SK-N-SH (cell line): ENCODE results near the gene LONRF2. TPM values are rescaled to one million over a fixed set of nuclear protein-coding genes. Genes with fewer than 3 reads are reported as not detected.

ENCODE experiments used
- CTCF ChIA-PET: fragments of 300-600, 350-600 bp; formaldehyde crosslinking; extraction: SDS; loops from one replicate; lab custom pipeline; 2021; lab: Yijun Ruan, JAX
- POLR2A ChIA-PET: fragments of 350-600 bp; sonication (Branson Sonifier 250); formaldehyde crosslinking; extraction: SDS; loops from one replicate; lab custom pipeline; 2020; ENCODE audit warnings: antibody characterized with exemption, inconsistent platforms; lab: Yijun Ruan, JAX
- DNase-seq: peaks from one replicate; pipeline ENCODE4 v3.0.0; 2012
- H2AFZ ChIP-seq: fragments of 200-600 bp; sonication (generic); 2 replicates; pipeline ENCODE4 v1.8.1; 2016; ENCODE audit warnings: antibody characterized with exemption, mild to moderate bottlenecking, low read depth
- H3F3A ChIP-seq: fragments of 200-600 bp; sonication (generic); replicated peaks from 2 replicates; pipeline ENCODE3; 2016; ENCODE audit warnings: antibody characterized with exemption, mild to moderate bottlenecking; ENCODE audit not compliant: insufficient read depth
- H3K27ac ChIP-seq, 2 experiments: fragments of 200-500 bp in 1 of 2; fragments of 200-600 bp in 1 of 2; sonication (Bioruptor generic) in 1 of 2; sonication (generic), shearing (Covaris generic) in 1 of 2; 2 replicates each; pipeline versions ENCODE4 v1.5.1 to v1.6.1; 2014 to 2016; ENCODE audit warnings: low read depth in 2 of 2, inconsistent platforms in 1 of 2, low read length in 1 of 2, mild to moderate bottlenecking in 1 of 2, mixed read lengths in 1 of 2
- H3K27me3 ChIP-seq: fragments of 200-600 bp; sonication (generic), shearing (Covaris generic); 2 replicates; pipeline ENCODE4 v1.6.1; 2016; ENCODE audit warnings: mixed run types; ENCODE audit not compliant: insufficient read depth
- H3K36me3 ChIP-seq, 2 experiments: fragments of 200-500 bp in 1 of 2; fragments of 200-600 bp in 1 of 2; sonication (Bioruptor generic) in 1 of 2; sonication (generic) in 1 of 2; replicated peaks in 1 of 2; 2 replicates each; pipeline versions ENCODE3 to v1.5.1; 2014 to 2016; ENCODE audit warnings: low read length in 1 of 2, mild to moderate bottlenecking in 1 of 2; ENCODE audit not compliant: insufficient read depth in 2 of 2, control insufficient read depth in 1 of 2
- H3K4me1 ChIP-seq, 2 experiments: fragments of 200-500 bp in 1 of 2; fragments of 200-600 bp in 1 of 2; sonication (Bioruptor generic) in 1 of 2; sonication (generic), shearing (Covaris generic) in 1 of 2; 2 replicates each; pipeline versions ENCODE4 v1.5.1 to v1.6.1; 2014 to 2016; ENCODE audit warnings: low read depth in 1 of 2, low read length in 1 of 2, mixed run types in 1 of 2; ENCODE audit not compliant: insufficient read depth in 2 of 2, control insufficient read depth in 1 of 2
- H3K4me2 ChIP-seq: fragments of 200-600 bp; sonication (generic), shearing (Covaris generic); 2 replicates; pipeline ENCODE4 v1.6.1; 2017; ENCODE audit warnings: mixed run types
- H3K4me3 ChIP-seq, 2 experiments: fragments of 200-500 bp in 1 of 2; fragments of 200-600 bp in 1 of 2; sonication (Bioruptor generic) in 1 of 2; sonication (generic), shearing (Covaris generic) in 1 of 2; 2 replicates each; pipeline versions ENCODE4 v1.5.1 to v1.8.1; 2014 to 2016; ENCODE audit warnings: low read depth in 2 of 2, inconsistent platforms in 1 of 2, low read length in 1 of 2, mild to moderate bottlenecking in 1 of 2, mixed read lengths in 1 of 2, moderate library complexity in 1 of 2
- H3K79me2 ChIP-seq: fragments of 200-600 bp; sonication (generic); 2 replicates; pipeline ENCODE4 v1.8.1; 2017; ENCODE audit warnings: mild to moderate bottlenecking; ENCODE audit not compliant: insufficient read depth
- H3K9ac ChIP-seq: fragments of 200-600 bp; sonication (generic); 2 replicates; pipeline ENCODE4 v1.6.1; 2017; ENCODE audit warnings: mixed run types
- H3K9me2 ChIP-seq: fragments of 200-600 bp; sonication (generic); 2 replicates; pipeline ENCODE4 v1.6.1; 2017; ENCODE audit warnings: mixed run types
- H3K9me3 ChIP-seq: fragments of 200-600 bp; sonication (generic); 2 replicates; pipeline ENCODE4 v1.6.1; 2017; ENCODE audit warnings: mixed run types, mild to moderate bottlenecking, moderate library complexity
- H4K20me1 ChIP-seq: fragments of 200-600 bp; sonication (generic); 2 replicates; pipeline ENCODE4 v1.6.1; 2017; ENCODE audit warnings: mild to moderate bottlenecking, mixed run types; ENCODE audit not compliant: insufficient read depth
- EP300 ChIP-seq, 2 experiments: IDR thresholded peaks; 2 replicates each; pipeline versions ENCODE4 v1.4.0 to v1.6.1; 2012; ENCODE audit warnings: borderline replicate concordance in 1 of 2, low read depth in 1 of 2, low read length in 1 of 2
- EZH2phosphoT487 ChIP-seq: fragments of 200-600 bp; sonication (generic); IDR thresholded peaks from 2 replicates; pipeline ENCODE4 v1.6.1; 2017; ENCODE audit warnings: low read depth, mixed run types, mild to moderate bottlenecking, antibody characterized with exemption, moderate library complexity, borderline replicate concordance
- GABPA ChIP-seq: IDR thresholded peaks from 2 replicates; pipeline ENCODE4 v1.4.0; 2012; ENCODE audit warnings: low read depth, mild to moderate bottlenecking
- GATA2 ChIP-seq: sonication (generic); formaldehyde crosslinking; IDR thresholded peaks from 2 replicates; pipeline ENCODE4 v1.5.0; 2020; ENCODE audit warnings: mild to moderate bottlenecking, missing genetic modification reagents
- POLR2AphosphoS5 ChIP-seq: IDR thresholded peaks from 2 replicates; pipeline ENCODE4 v1.6.1; 2012; ENCODE audit warnings: low read depth, low read length
- TAF1 ChIP-seq: IDR thresholded peaks from 2 replicates; pipeline ENCODE4 v1.6.1; 2012; ENCODE audit warnings: low read depth, mild to moderate bottlenecking, low read length, moderate library complexity, borderline replicate concordance
- WGBS: methylation state at CpG from one replicate; pipeline ENCODE4 v1.1.6; 2017; ENCODE audit warnings: low lambda C conversion rate; 5-methylcytosine and 5-hydroxymethylcytosine counted together
- polyA plus RNA-seq, 3 experiments: library from polyadenylated mRNA; depleted of rRNA; stranded (reverse); fragments of >200 nt; gene quantifications; 2 replicates each; pipeline ENCODE4 v1.2.3, GENCODE V29; 2012
- small RNA-seq, 7 experiments: library from RNA; depleted of rRNA; stranded (forward); fragments of <200 nt; gene quantifications; one replicate each; pipeline ENCODE3, GENCODE V24; 2012

Gene LONRF2
- polyA plus RNA-seq, 1 of the 3 experiments (the other 2 are of a cell fraction), result 2.0 TPM

DNA sequence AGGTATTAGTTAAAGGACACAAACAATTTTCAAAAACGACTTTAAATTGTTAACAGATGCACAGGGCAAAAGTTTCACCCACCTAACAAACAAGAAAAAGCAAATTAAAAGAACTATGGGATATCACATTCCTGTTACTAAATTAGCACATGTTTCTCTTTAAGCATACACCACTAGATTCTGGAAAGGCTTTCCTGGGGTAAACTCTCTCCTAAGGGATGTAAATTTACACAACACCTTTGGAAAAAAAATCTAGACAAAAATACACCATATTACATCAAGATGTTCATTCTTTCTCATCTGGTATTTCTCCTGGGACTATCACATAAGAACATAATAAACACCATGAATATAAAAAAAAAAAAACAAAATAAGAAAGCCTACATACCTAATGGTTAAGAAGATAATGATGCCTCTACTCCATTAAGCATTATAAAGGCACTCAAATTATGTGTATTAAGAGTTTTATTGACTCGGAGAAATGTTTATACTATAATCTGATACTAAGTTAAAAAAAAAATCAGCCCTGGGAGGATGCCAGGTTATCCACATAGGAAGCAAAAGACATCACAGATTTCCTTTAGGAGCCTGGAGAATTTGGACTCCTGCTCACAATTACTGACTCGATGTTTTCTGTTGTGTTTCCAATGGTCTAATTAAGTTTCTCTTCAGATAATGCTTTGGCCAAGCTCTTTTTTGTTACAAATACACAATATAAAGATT lies 97.2 kb downstream of the LONRF2 start:
- Histone ChIP-seq H3K4me1 (peaks cover 0 to 14% of the 10 kb centered on the region in 2 experiments; a peak in 2 of 4 replicates), H4K20me1 (no peaks in the 10 kb centered on the region), H3K9me2 (no peaks in the 10 kb centered on the region), H3K4me2 (no peak overlapping the region), H3K79me2 (no peaks in the 10 kb centered on the region), H3K4me3 (no peak overlapping the region), H3K27ac (no peak overlapping the region), H3K9me3 (no peaks in the 10 kb centered on the region), H3F3A (no peaks in the 10 kb centered on the region), H3K36me3 (no peaks in the 10 kb centered on the region), H3K9ac (no peak overlapping the region), H3K27me3 (no peaks in the 10 kb centered on the region; the same call in 1 of the 2 replicates), H2AFZ (no peak overlapping the region)
- TF ChIP-seq EP300 (IDR thresholded peaks at IDR 0.05; ENCODE audit: borderline replicate concordance in 1 of 2, low read depth in 1 of 2, low read length in 1 of 2), result no peak
- TF ChIP-seq GATA2 (CRISPR knock-in tag), result no peak
- no peak for TF ChIP-seq POLR2AphosphoS5
- ChIA-PET CTCF (no interaction called here), POLR2A (no interaction called here)
- no peak for DNase-seq
- WGBS, result 17% methylated on average over 3 of the region's 3 CpGs

DNA sequence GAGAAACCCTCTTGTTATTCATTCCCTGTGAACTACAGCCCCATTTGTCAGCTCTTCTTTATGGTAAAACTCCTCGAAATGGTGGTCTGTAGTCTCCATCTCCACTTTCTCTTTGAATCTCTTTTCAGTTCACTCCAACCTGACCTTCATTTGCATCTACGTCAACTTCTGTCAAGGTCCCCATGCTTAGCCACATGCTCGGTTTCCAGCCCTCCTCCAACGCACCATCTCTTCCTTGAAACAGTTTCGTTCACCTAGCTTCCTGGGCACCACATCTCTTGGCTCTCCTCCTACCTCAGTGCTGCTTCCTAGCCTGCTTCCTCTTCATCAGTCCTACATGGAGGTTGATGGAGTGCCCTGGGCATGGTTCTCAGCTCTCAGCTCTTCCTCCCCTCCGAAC lies 98.8 kb downstream of the LONRF2 start:
- ChIA-PET CTCF (interaction anchor here (1.1 to 1.4 kb wide), 3 partner anchors 19 to 664 kb away, joined by 3 to 4 read pairs (median 4); no protein-coding TSS in a partner anchor), POLR2A (no interaction called here)
- Histone ChIP-seq H2AFZ (no peak overlapping the region), H3F3A (no peaks in the 10 kb centered on the region), H3K36me3 (no peaks in the 10 kb centered on the region), H4K20me1 (no peaks in the 10 kb centered on the region), H3K79me2 (no peaks in the 10 kb centered on the region), H3K9ac (no peak overlapping the region), H3K9me3 (no peaks in the 10 kb centered on the region), H3K27me3 (no peaks in the 10 kb centered on the region; the same call in 1 of the 2 replicates), H3K27ac (no peak overlapping the region), H3K4me2 (no peak overlapping the region), H3K4me1 (peaks cover 0 to 14% of the 10 kb centered on the region in 2 experiments; a peak in 2 of 4 replicates), H3K4me3 (no peak overlapping the region), H3K9me2 (no peaks in the 10 kb centered on the region)
- 46% methylated on average over 6 of the region's 6 CpGs for WGBS
- TF ChIP-seq GABPA (no peak), TAF1 (no peak), EZH2phosphoT487 (no peak)
- no peak for DNase-seq

Small RNAs within 50 kb of the gene (small RNA-seq; reads per million reads assigned to genes)
- gene AC012493.2, result 0 reads per million in 7 experiments

Other genes with a start within 250 kb of the LONRF2 start
- 0.24 and 0.36 TPM in 2 replicates for gene AFF3, start 179.9 kb downstream of the LONRF2 start, polyA plus RNA-seq (2012; rRNA removed)
- 17.6 and 20.0 TPM in 2 replicates for gene CHST10, start 95.2 kb upstream of the LONRF2 start, polyA plus RNA-seq (2012; rRNA removed)
- not detected in 2 replicates for gene NMS, start 148.0 kb upstream of the LONRF2 start, polyA plus RNA-seq (2012; rRNA removed)
- gene PDCL3, start 240.5 kb upstream of the LONRF2 start, polyA plus RNA-seq (2012; rRNA removed), result 32.8 and 34.7 TPM in 2 replicates